Upper lobe of left lung (tissue), 6 donors: ENCODE data around the gene SRCAP. TPM values are rescaled to one million over a fixed set of nuclear protein-coding genes. Genes with fewer than 3 reads are reported as not detected.
A peak's percentile ranks its signal among the peaks of the same experiment; 100 is the strongest.

Experiments used
- ATAC-seq, 2 donors: fragments of 200-7000 bp; cut with Tn5 transposase; one replicate each; pipeline ENCODE4 v1.9.1; 2022; ENCODE audit warnings: mild to moderate bottlenecking in 2 of 2, moderate library complexity in 2 of 2; ENCODE audit not compliant: low FRiP score in 2 of 2
- DNase-seq, 2 donors: peaks; one replicate each; pipeline ENCODE4 v3.0.0-alpha.2; 2019 to 2020
- H3K27ac ChIP-seq, 4 donors: fragments of 200-600 bp; sonication (generic); one replicate each; pipeline ENCODE4 v1.5.1; 2016 to 2019
- H3K27me3 ChIP-seq, 4 donors: fragments of 200-600 bp; sonication (generic); one replicate each; pipeline ENCODE4 v1.5.1; 2017 to 2019
- H3K36me3 ChIP-seq, 4 donors: fragments of 200-600 bp; sonication (generic); one replicate each; pipeline ENCODE4 v1.5.1; 2016 to 2019
- H3K4me1 ChIP-seq, 4 donors: fragments of 200-600 bp; sonication (generic); one replicate each; pipeline ENCODE4 v1.5.1; 2018 to 2019
- H3K4me3 ChIP-seq, 4 donors: fragments of 200-600 bp; sonication (generic); one replicate each; pipeline ENCODE4 v1.5.1; 2017 to 2019; ENCODE audit warnings: mild to moderate bottlenecking in 2 of 4, moderate library complexity in 1 of 4
- H3K9me3 ChIP-seq, 4 donors: fragments of 200-600 bp; sonication (generic); one replicate each; pipeline ENCODE4 v1.5.1; 2018 to 2019
- CTCF ChIP-seq, 6 experiments: fragments of 450-650 bp in 4 of 6; fragments of 200-600 bp in 2 of 6; sonication (generic) in 2 of 6; IDR thresholded peaks; one replicate each; pipeline ENCODE4 v1.5.1; 2016 to 2019; ENCODE audit warnings: antibody characterized with exemption in 6 of 6
- EP300 ChIP-seq, 4 donors: sonication (generic); formaldehyde crosslinking; IDR thresholded peaks; one replicate each; pipeline ENCODE4 v1.5.1; 2017; ENCODE audit warnings: antibody characterized with exemption in 4 of 4, control low read depth in 2 of 4
- POLR2A ChIP-seq, 4 donors: fragments of 450-650 bp; IDR thresholded peaks; one replicate each; pipeline ENCODE4 v1.5.1; 2016 to 2017; ENCODE audit warnings: antibody characterized with exemption in 4 of 4, mild to moderate bottlenecking in 2 of 4
- POLR2AphosphoS5 ChIP-seq, 2 donors: sonication (generic); formaldehyde crosslinking; IDR thresholded peaks; one replicate each; pipeline ENCODE4 v1.5.1; 2017; ENCODE audit warnings: antibody characterized with exemption in 2 of 2
- WGBS, 2 donors: methylation state at CpG; one replicate each; pipeline ENCODE4 v1.1.5; 2017 to 2018; 5-methylcytosine and 5-hydroxymethylcytosine counted together
- total RNA-seq, 6 donors: library from RNA; depleted of rRNA in 4 of 6; stranded (reverse); fragments of >200 nt in 4 of 6; gene quantifications; one replicate each; pipeline versions ENCODE4 v1.1.0 to v1.2.1, GENCODE V29; 2016 to 2021
- donor health status: DM: no; HTN: no; CAD: no; lungs with moderate emphysema.
- donor health status: DM: no; HTN: yes; CAD: no; lungs with severe emphysema.

Gene SRCAP
- total RNA-seq, result 100 to 1,000 TPM in 1 of 6 donors, 10 to 100 TPM in 5; 38.3 to 102 (median 66.0) TPM

GRCh38 chr16:30698816-30699614, at the start of gene SRCAP:
Gene SRCAP (plus strand): TSS chr16:30699171. CDS start chr16:30700825, 1,654 bp downstream.
- H3K36me3 ChIP-seq, result peaks cover 26 to 40% (median 36%) of the 10 kb centered on the region in 4 donors
- peak in 1 of 4 donors; percentile 22 for TF ChIP-seq EP300 (IDR thresholded peaks at IDR 0.05)
- peak in 1 of 6 experiments; percentile 13 for TF ChIP-seq CTCF (IDR thresholded peaks at IDR 0.05)
- TF ChIP-seq POLR2A (IDR thresholded peaks at IDR 0.05), result peak in 2 of 4 donors; percentile 28 to 74
- peak; percentile 25 to 64 for TF ChIP-seq POLR2AphosphoS5 (IDR thresholded peaks at IDR 0.05)
- peak within 1 kb of the TSS; percentile 100 for H3K27ac ChIP-seq
- DNase-seq, result peak; percentile 87 to 95
- H3K4me3 ChIP-seq, result peak within 1 kb of the TSS; percentile 94 to 100 (median 98)
- no peaks in the 10 kb centered on the region for H3K9me3 ChIP-seq
- peak; percentile 81 to 89 for ATAC-seq
- WGBS, 2 donors, result 1 to 2% methylated on average over 33 to 42 of the region's 57 CpGs
- peaks cover 17 to 29% (median 26%) of the 10 kb centered on the region in 4 donors for H3K4me1 ChIP-seq
- no peaks in the 10 kb centered on the region for H3K27me3 ChIP-seq

- Histone ChIP-seq H3K27ac (peak overlapping the region; percentile 92 to 97 (median 96)), H3K27me3 (no peaks in the 10 kb centered on the region), H3K36me3 (peaks cover 18 to 27% (median 21%) of the 10 kb centered on the region in 4 donors), H3K9me3 (no peaks in the 10 kb centered on the region), H3K4me1 (peaks cover 12 to 23% (median 16%) of the 10 kb centered on the region in 4 donors), H3K4me3 (peak overlapping the region; percentile 8 to 89 (median 74))
- TF ChIP-seq CTCF (IDR thresholded peaks at IDR 0.05) (no peak), POLR2A (IDR thresholded peaks at IDR 0.05) (peak in 1 of 4 donors; percentile 28)
- peak in 1 of 2 donors; percentile 80 for DNase-seq
- peak; percentile 0 to 5 for ATAC-seq
- 31 to 34% methylated on average over 22 of the region's 22 CpGs for WGBS, 2 donors
Observed at GRCh38 chr16:30649725-30650368, 49.1 kb upstream of the SRCAP start.

- Histone ChIP-seq H3K36me3 (peaks cover 23 to 34% (median 28%) of the 10 kb centered on the region in 4 donors), H3K27ac (peak within 1 kb of the TSS; percentile 92 to 97 (median 96)), H3K27me3 (no peaks in the 10 kb centered on the region), H3K9me3 (no peaks in the 10 kb centered on the region), H3K4me3 (peak within 1 kb of the TSS; percentile 64 to 89 (median 82)), H3K4me1 (peaks cover 12 to 23% (median 16%) of the 10 kb centered on the region in 4 donors)
- TF ChIP-seq EP300 (IDR thresholded peaks at IDR 0.05) (no peak), POLR2A (IDR thresholded peaks at IDR 0.05) (peak in 1 of 4 donors; percentile 63), POLR2AphosphoS5 (IDR thresholded peaks at IDR 0.05) (peak; percentile 78 to 92), CTCF (IDR thresholded peaks at IDR 0.05) (peak in 5 of 6 experiments; percentile 42 to 91 (median 85))
- ATAC-seq (peak; percentile 93 to 96), DNase-seq (peak; percentile 94 to 99)
- WGBS, 2 donors, result 0 to 2% methylated on average over 49 to 52 of the region's 53 CpGs
Observed at GRCh38 chr16:30650369-30651123, 48.4 kb upstream of the SRCAP start, which contains the start of gene PRR14. Gene PRR14 (plus strand): TSS chr16:30650960. CDS start chr16:30651646, 686 bp downstream.

- no peaks in the 10 kb centered on the region for H3K9me3 ChIP-seq
- no peaks in the 10 kb centered on the region for H3K27me3 ChIP-seq
- TF ChIP-seq EP300 (IDR thresholded peaks at IDR 0.05) (no peak), CTCF (IDR thresholded peaks at IDR 0.05) (peak; percentile 66 to 88 (median 78)), POLR2A (IDR thresholded peaks at IDR 0.05) (peak in 2 of 4 donors; percentile 9 to 31)
- peak; percentile 80 to 94 for DNase-seq
- ATAC-seq, result peak; percentile 85 to 87
- peak overlapping the region; percentile 92 to 97 (median 96) for H3K27ac ChIP-seq
- peak overlapping the region; percentile 64 to 89 (median 82) for H3K4me3 ChIP-seq
- 0% methylated on average over 15 to 37 of the region's 71 CpGs for whole genome bisulfite sequencing, 2 donors
- peaks cover 12 to 23% (median 16%) of the 10 kb centered on the region in 4 donors for H3K4me1 ChIP-seq
- H3K36me3 ChIP-seq, result peaks cover 29 to 42% (median 36%) of the 10 kb centered on the region in 4 donors
Observed at GRCh38 chr16:30651124-30652004, 47.6 kb upstream of the SRCAP start.
